H9 (cell line): ENCODE results near the gene TAF8. TPM values are rescaled to one million over a fixed set of nuclear protein-coding genes. Genes with fewer than 3 reads are reported as not detected.

Source experiments
- DNase-seq: peaks from one replicate; pipeline ENCODE4 v3.0.0-alpha.2; 2017
- H2AFZ ChIP-seq: one replicate; pipeline ENCODE4 v1.6.1; 2013; ENCODE audit warnings: mild to moderate bottlenecking, low read length, control low read depth, moderate library complexity
- H2AK5ac ChIP-seq: 2 replicates; pipeline ENCODE4 v1.6.1; 2013; ENCODE audit warnings: low read length, control low read depth, mixed read lengths; ENCODE audit not compliant: insufficient read length
- H2BK120ac ChIP-seq: one replicate; pipeline ENCODE4 v1.6.1; 2013; ENCODE audit warnings: low read depth, mild to moderate bottlenecking, low read length, control low read depth, inconsistent platforms; ENCODE audit not compliant: poor library complexity, severe bottlenecking
- H2BK12ac ChIP-seq: 2 replicates; pipeline ENCODE4 v1.6.1; 2013; ENCODE audit warnings: low read length, control low read depth, mixed read lengths, low read depth; ENCODE audit not compliant: insufficient read length
- H2BK15ac ChIP-seq: 2 replicates; pipeline ENCODE4 v1.6.1; 2013; ENCODE audit warnings: low read depth, low read length, control low read depth
- H2BK20ac ChIP-seq: one replicate; pipeline ENCODE4 v1.6.1; 2013; ENCODE audit warnings: low read depth, mild to moderate bottlenecking, low read length, control low read depth, inconsistent platforms; ENCODE audit not compliant: poor library complexity, severe bottlenecking
- H2BK5ac ChIP-seq: 2 replicates; pipeline ENCODE4 v1.6.1; 2013; ENCODE audit warnings: low read length, control low read depth, mixed read lengths; ENCODE audit not compliant: insufficient read length
- H3K14ac ChIP-seq: 2 replicates; pipeline ENCODE4 v1.6.1; 2013; ENCODE audit warnings: low read length, control low read depth; ENCODE audit not compliant: insufficient read depth
- H3K18ac ChIP-seq: 2 replicates; pipeline ENCODE4 v1.6.1; 2013; ENCODE audit warnings: low read depth, mild to moderate bottlenecking, mixed read lengths, low read length, control low read depth; ENCODE audit not compliant: insufficient read length
- H3K23ac ChIP-seq: 2 replicates; pipeline ENCODE4 v1.6.1; 2013; ENCODE audit warnings: low read length, control low read depth, mixed read lengths, low read depth; ENCODE audit not compliant: insufficient read length
- H3K23me2 ChIP-seq: 2 replicates; pipeline ENCODE4 v1.6.1; 2013; ENCODE audit warnings: low read depth, mild to moderate bottlenecking, mixed read lengths, low read length, control low read depth; ENCODE audit not compliant: insufficient read length, poor library complexity, severe bottlenecking
- H3K27ac ChIP-seq: 2 replicates; pipeline ENCODE4 v1.5.1; 2013; ENCODE audit warnings: low read length, control low read depth, mixed read lengths, low read depth; ENCODE audit not compliant: insufficient read length
- H3K27me3 ChIP-seq: 2 replicates; pipeline ENCODE4 v1.6.1; 2013; ENCODE audit warnings: low read length, control low read depth, inconsistent platforms; ENCODE audit not compliant: insufficient read depth
- H3K4ac ChIP-seq: 2 replicates; pipeline ENCODE4 v1.6.1; 2013; ENCODE audit warnings: low read depth, mild to moderate bottlenecking, control low read depth, inconsistent platforms, low read length, moderate library complexity
- H3K4me1 ChIP-seq: 2 replicates; pipeline ENCODE4 v1.6.1; 2013; ENCODE audit warnings: low read length, control low read depth, inconsistent platforms; ENCODE audit not compliant: insufficient read depth
- H3K4me2 ChIP-seq: 2 replicates; pipeline ENCODE4 v1.6.1; 2013; ENCODE audit warnings: low read length, control low read depth, mixed read lengths; ENCODE audit not compliant: insufficient read length, insufficient read depth
- H3K56ac ChIP-seq: 2 replicates; pipeline ENCODE4 v1.6.1; 2013; ENCODE audit warnings: low read depth, mild to moderate bottlenecking, mixed read lengths, low read length, control low read depth; ENCODE audit not compliant: insufficient read length
- H3K79me1 ChIP-seq: 2 replicates; pipeline ENCODE4 v1.6.1; 2013; ENCODE audit warnings: low read depth, mild to moderate bottlenecking, moderate library complexity, low read length, control low read depth, inconsistent platforms; ENCODE audit not compliant: insufficient read depth, poor library complexity, severe bottlenecking
- H3K79me2 ChIP-seq: 2 replicates; pipeline ENCODE4 v1.6.1; 2013; ENCODE audit warnings: low read length, control low read depth, inconsistent platforms; ENCODE audit not compliant: insufficient read depth
- H3K9ac ChIP-seq: 2 replicates; pipeline ENCODE4 v1.6.1; 2013; ENCODE audit warnings: low read length, control low read depth, mixed read lengths; ENCODE audit not compliant: insufficient read length; ENCODE audit errors: extremely low read depth
- H3K9me3 ChIP-seq: one replicate; pipeline ENCODE4 v1.6.1; 2013; ENCODE audit warnings: low read depth, low read length, inconsistent platforms; ENCODE audit not compliant: control insufficient read depth
- H3T11ph ChIP-seq: one replicate; pipeline ENCODE4 v1.6.1; 2013; ENCODE audit warnings: mild to moderate bottlenecking, low read length, control low read depth, inconsistent platforms
- H4K20me1 ChIP-seq: one replicate; pipeline ENCODE4 v1.6.1; 2013; ENCODE audit not compliant: control insufficient read depth, insufficient read length, insufficient read depth
- H4K5ac ChIP-seq: 2 replicates; pipeline ENCODE4 v1.6.1; 2013; ENCODE audit warnings: low read depth, mild to moderate bottlenecking, mixed read lengths, low read length, control low read depth; ENCODE audit not compliant: insufficient read length
- H4K8ac ChIP-seq: replicated peaks from 2 replicates; pipeline ENCODE4 v1.6.1; 2013; ENCODE audit warnings: low read length, control low read depth, mixed read lengths, low read depth; ENCODE audit not compliant: insufficient read length
- H4K91ac ChIP-seq: 2 replicates; pipeline ENCODE4 v1.6.1; 2013; ENCODE audit warnings: low read depth, mild to moderate bottlenecking, moderate library complexity, mixed read lengths, low read length, control low read depth; ENCODE audit not compliant: insufficient read length
- H3K27ac Mint-ChIP-seq, 3 experiments: 2 replicates in 2 of 3; 3 replicates in 1 of 3; pipeline ENCODE4 v1.8.0; 2020 to 2021; ENCODE audit warnings: mixed read lengths in 3 of 3, mild to moderate bottlenecking in 1 of 3, moderate library complexity in 1 of 3
- H3K27me3 Mint-ChIP-seq: 2 replicates; pipeline ENCODE4 v1.8.0; 2021; ENCODE audit warnings: low read depth, mild to moderate bottlenecking, moderate library complexity, mixed read lengths
- H3K36me3 Mint-ChIP-seq, 3 experiments: 2 replicates in 2 of 3; 3 replicates in 1 of 3; pipeline ENCODE4 v1.8.0; 2020 to 2021; ENCODE audit warnings: low read depth in 3 of 3, mixed read lengths in 3 of 3; ENCODE audit not compliant: insufficient read depth in 1 of 3
- H3K4me1 Mint-ChIP-seq, 2 experiments: 2 replicates each; pipeline ENCODE4 v1.8.0; 2020; ENCODE audit warnings: mixed read lengths in 2 of 2
- H3K4me3 Mint-ChIP-seq, 2 experiments: 2 replicates in 1 of 2; 3 replicates in 1 of 2; pipeline ENCODE4 v1.8.0; 2020 to 2021; ENCODE audit warnings: mild to moderate bottlenecking in 2 of 2, mixed read lengths in 2 of 2, moderate library complexity in 1 of 2
- H3K9me3 Mint-ChIP-seq, 2 experiments: 2 replicates in 1 of 2; 3 replicates in 1 of 2; pipeline ENCODE4 v1.8.0; 2020; ENCODE audit warnings: mild to moderate bottlenecking in 2 of 2, mixed read lengths in 2 of 2, moderate library complexity in 1 of 2
- CTCF ChIP-seq: fragments of 200-600 bp; sonication (generic); conservative IDR thresholded peaks from 3 replicates; pipeline ENCODE4 v1.8.0; 2021; ENCODE audit warnings: antibody characterized with exemption, mild to moderate bottlenecking
- WGBS: extraction: QIAGEN DNeasy Blood & Tissue Kit; methylation state at CpG from one replicate; pipeline ENCODE4 v1.1.7; 2013; ENCODE audit warnings: missing lambda C conversion rate, low lambda C conversion rate, mixed read lengths; ENCODE audit not compliant: insufficient read length; ENCODE audit errors: extremely low coverage; 5-methylcytosine and 5-hydroxymethylcytosine counted together
- total RNA-seq: library from RNA; stranded (reverse); gene quantifications from 2 replicates; pipeline ENCODE4 v1.2.1, GENCODE V29; 2021

TAF8 gene
- total RNA-seq, 1 experiment from 2014 or later, result 30.4 TPM

- no peak overlapping the region for H3K9ac ChIP-seq
- H3K4me1 Mint-ChIP-seq, result peaks cover 14 to 43% of the 10 kb centered on the region in 2 experiments
- no peak overlapping the region for H4K8ac ChIP-seq
- H3K4me2 ChIP-seq, result no peak overlapping the region
- no peak for TF ChIP-seq CTCF
- H3T11ph ChIP-seq, result no peak overlapping the region
- no peak overlapping the region for H3K4me3 Mint-ChIP-seq
- WGBS, result no CpG with 5 or more reads among the region's 7 CpGs
- no peak overlapping the region for H3K4ac ChIP-seq
- no peaks in the 10 kb centered on the region for H3K4me1 ChIP-seq
- H3K56ac ChIP-seq, result no peak overlapping the region
- H3K18ac ChIP-seq, result no peak overlapping the region
- no peaks in the 10 kb centered on the region for H3K9me3 Mint-ChIP-seq
- H3K23me2 ChIP-seq, result peaks cover 3% of the 10 kb centered on the region
- DNase-seq, result no peak
- H4K20me1 ChIP-seq, result no peaks in the 10 kb centered on the region
- H2AFZ ChIP-seq, result no peak overlapping the region
- no peak overlapping the region for H3K23ac ChIP-seq
- H2BK12ac ChIP-seq, result no peak overlapping the region
- no peak overlapping the region for H2AK5ac ChIP-seq
- no peak overlapping the region for H3K27ac ChIP-seq
- no peak overlapping the region for H4K91ac ChIP-seq
- no peaks in the 10 kb centered on the region for H3K9me3 ChIP-seq
- H2BK15ac ChIP-seq, result no peak overlapping the region
- H3K27me3 ChIP-seq, result no peaks in the 10 kb centered on the region; the same call in 1 of the 2 replicates
- no peak overlapping the region for H3K27ac Mint-ChIP-seq
- H3K79me2 ChIP-seq, result no peaks in the 10 kb centered on the region
- no peaks in the 10 kb centered on the region for H3K79me1 ChIP-seq
- no peak overlapping the region for H4K5ac ChIP-seq
- H3K27me3 Mint-ChIP-seq, result peaks cover 17% of the 10 kb centered on the region
- no peak overlapping the region for H2BK20ac ChIP-seq
- no peak overlapping the region for H2BK5ac ChIP-seq
- peaks cover 26 to 47% (median 44%) of the 10 kb centered on the region in 3 experiments; a peak in 6 of 7 replicates for H3K36me3 Mint-ChIP-seq
- no peak overlapping the region for H3K14ac ChIP-seq
- H2BK120ac ChIP-seq, result no peak overlapping the region
Measured at GRCh38 chr6:42103216-42103615, 52.9 kb downstream of the TAF8 start.
